Measurements from ENCODE around the gene RASGRF2.

- no peak for TF ChIP-seq CTCF (IDR thresholded peaks at IDR 0.05)
- no peak for TF ChIP-seq POLR2A (IDR thresholded peaks at IDR 0.05)
Measured at GRCh38 chr5:80951366-80951765, 8.8 kb upstream of the RASGRF2 start.
